HEK293 (cell line): ENCODE measurements around the gene ZNF783.

ENCODE experiments used
- CTCF ChIA-PET: fragments of 350-600 bp; formaldehyde crosslinking; extraction: SDS; loops from one replicate; lab custom pipeline; 2021; ENCODE audit warnings: antibody characterized with exemption; lab: Yijun Ruan, JAX
- POLR2A ChIA-PET: fragments of 300-600 bp; formaldehyde crosslinking; extraction: SDS; loops from one replicate; lab custom pipeline; 2020; ENCODE audit warnings: antibody characterized with exemption, inconsistent platforms; lab: Yijun Ruan, JAX
- H3K27ac ChIP-seq: fragments of 200-500 bp; sonication (Bioruptor generic); 2 replicates; pipeline ENCODE4 v1.5.1; 2014; ENCODE audit warnings: low read depth, low read length, control low read depth, inconsistent platforms; ENCODE audit errors: extremely low read depth
- H3K36me3 ChIP-seq, 2 experiments: fragments of 200-500 bp in 1 of 2; sonication (Bioruptor generic) in 1 of 2; 1 replicate in 1 of 2; 2 replicates in 1 of 2; pipeline ENCODE4 v1.5.1; 2014 to 2017; ENCODE audit warnings: inconsistent platforms in 2 of 2, low read length in 2 of 2; ENCODE audit not compliant: control insufficient read depth in 2 of 2, insufficient read depth in 1 of 2
- H3K4me1 ChIP-seq: fragments of 200-500 bp; sonication (Bioruptor generic); 2 replicates; pipeline ENCODE4 v1.5.1; 2014; ENCODE audit warnings: mild to moderate bottlenecking, low read length, inconsistent platforms; ENCODE audit not compliant: control insufficient read depth, insufficient read depth
- H3K4me3 ChIP-seq: 2 replicates; pipeline ENCODE4 v1.5.1; 2011; ENCODE audit warnings: low read depth, mild to moderate bottlenecking, control low read depth, low read length, moderate library complexity
- H3K9me3 ChIP-seq: fragments of 200-500 bp; sonication (Bioruptor generic); 2 replicates; pipeline ENCODE4 v1.5.1; 2014; ENCODE audit warnings: low read depth, low read length, inconsistent platforms; ENCODE audit not compliant: control insufficient read depth, insufficient read depth
- KLF10 ChIP-seq: fragments of 450-650 bp; IDR thresholded peaks from 2 replicates; pipeline ENCODE4 v1.5.1; 2018; ENCODE audit warnings: missing biosample characterization, mild to moderate bottlenecking, missing genetic modification characterization
- REPIN1 ChIP-seq: fragments of 450-650 bp; formaldehyde crosslinking; IDR thresholded peaks from 2 replicates; pipeline ENCODE4 v1.5.1; 2017; ENCODE audit warnings: missing biosample characterization, missing genetic modification characterization, low read depth
- SCRT1 ChIP-seq: fragments of 450-650 bp; formaldehyde crosslinking; IDR thresholded peaks from 2 replicates; pipeline ENCODE4 v1.5.1; 2016; ENCODE audit warnings: missing biosample characterization, missing genetic modification characterization, borderline replicate concordance
- TRIM28 ChIP-seq: IDR thresholded peaks from 2 replicates; pipeline ENCODE4 v1.6.1; 2011; ENCODE audit warnings: low read length, control low read depth, borderline replicate concordance
- ZBTB21 ChIP-seq: fragments of 450-650 bp; formaldehyde crosslinking; IDR thresholded peaks from 2 replicates; pipeline ENCODE4 v1.5.1; 2017; ENCODE audit warnings: missing biosample characterization, missing genetic modification characterization
- ZFHX2 ChIP-seq: fragments of 450-650 bp; formaldehyde crosslinking; conservative IDR thresholded peaks from 2 replicates; pipeline ENCODE4 v1.5.1; 2016; ENCODE audit warnings: missing biosample characterization, missing genetic modification characterization
- ZNF133 ChIP-seq: fragments of 450-650 bp; formaldehyde crosslinking; IDR thresholded peaks from 2 replicates; pipeline ENCODE4 v1.5.1; 2016; ENCODE audit warnings: missing biosample characterization, missing genetic modification characterization
- ZNF394 ChIP-seq: fragments of 450-650 bp; formaldehyde crosslinking; IDR thresholded peaks from 2 replicates; pipeline ENCODE4 v1.5.1; 2016; ENCODE audit warnings: missing biosample characterization, missing genetic modification characterization, mild to moderate bottlenecking, moderate library complexity, borderline replicate concordance
- ZNF416 ChIP-seq: fragments of 450-650 bp; formaldehyde crosslinking; IDR thresholded peaks from 2 replicates; pipeline ENCODE4 v1.5.1; 2016; ENCODE audit warnings: missing biosample characterization, missing genetic modification characterization
- ZNF473 ChIP-seq: fragments of 450-650 bp; formaldehyde crosslinking; IDR thresholded peaks from 2 replicates; pipeline ENCODE4 v1.5.1; 2017; ENCODE audit warnings: missing biosample characterization, missing genetic modification characterization
- ZNF600 ChIP-seq: fragments of 450-650 bp; formaldehyde crosslinking; IDR thresholded peaks from 2 replicates; pipeline ENCODE4 v1.5.1; 2016; ENCODE audit warnings: missing biosample characterization, missing genetic modification characterization
- ZNF658 ChIP-seq: fragments of 450-650 bp; formaldehyde crosslinking; IDR thresholded peaks from 2 replicates; pipeline ENCODE4; 2016; ENCODE audit warnings: missing biosample characterization, missing genetic modification characterization
- ZNF768 ChIP-seq: fragments of 450-650 bp; formaldehyde crosslinking; IDR thresholded peaks from 2 replicates; pipeline ENCODE4 v1.5.1; 2018; ENCODE audit warnings: missing biosample characterization, mild to moderate bottlenecking, missing genetic modification characterization
- ZNF785 ChIP-seq: fragments of 450-650 bp; formaldehyde crosslinking; IDR thresholded peaks from 2 replicates; pipeline ENCODE4 v1.5.1; 2016; ENCODE audit warnings: missing biosample characterization, missing genetic modification characterization
- ZSCAN23 ChIP-seq: fragments of 450-650 bp; formaldehyde crosslinking; IDR thresholded peaks from 2 replicates; pipeline ENCODE4 v1.5.1; 2016; ENCODE audit warnings: missing biosample characterization, missing genetic modification characterization
- ZSCAN30 ChIP-seq: fragments of 450-650 bp; IDR thresholded peaks from 2 replicates; pipeline ENCODE4 v1.5.1; 2018; ENCODE audit warnings: missing biosample characterization, mild to moderate bottlenecking, missing genetic modification characterization, moderate library complexity
- TF ChIP-seq, protein P1 (sequence below): fragments of 450-650 bp; formaldehyde crosslinking; IDR thresholded peaks from 2 replicates; pipeline ENCODE4 v1.5.1; 2016; ENCODE audit warnings: missing biosample characterization, missing genetic modification characterization
- TF ChIP-seq, protein P2 (sequence below): fragments of 450-650 bp; formaldehyde crosslinking; IDR thresholded peaks from 2 replicates; pipeline ENCODE4 v1.5.1; 2016; ENCODE audit warnings: missing biosample characterization, missing genetic modification characterization
- TF ChIP-seq, protein P3 (sequence below): fragments of 450-650 bp; formaldehyde crosslinking; IDR thresholded peaks from 2 replicates; pipeline ENCODE4 v1.5.1; 2016; ENCODE audit warnings: missing biosample characterization, missing genetic modification characterization
- TF ChIP-seq, protein P4 (sequence below): fragments of 450-650 bp; formaldehyde crosslinking; IDR thresholded peaks from 2 replicates; pipeline ENCODE4 v1.5.1; 2017; ENCODE audit warnings: missing biosample characterization, missing genetic modification characterization

ZNF783 gene

DNA sequence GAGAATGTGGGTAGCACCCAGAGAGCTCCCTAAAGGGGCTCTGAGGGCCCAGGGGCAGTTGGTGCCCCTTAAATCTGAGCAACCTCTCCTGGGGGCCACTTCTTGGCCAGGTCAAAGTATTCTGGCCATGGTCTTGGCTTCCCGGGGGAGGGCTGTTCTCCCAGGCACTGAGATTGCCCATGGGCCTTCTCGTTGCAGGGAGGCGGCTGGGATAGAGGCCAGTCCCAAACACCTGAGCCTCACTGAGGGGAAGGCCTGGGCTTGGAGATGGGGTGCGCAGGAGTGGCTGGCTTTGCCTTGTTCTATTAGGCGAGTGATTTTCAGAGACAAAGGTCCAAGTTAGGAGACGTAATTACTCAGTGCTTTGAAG, 33.5 kb downstream of the ZNF783 start:
- Histone ChIP-seq H3K27ac (no peak overlapping the region), H3K9me3 (no peaks in the 10 kb centered on the region), H3K4me1 (no peaks in the 10 kb centered on the region), H3K4me3 (no peak overlapping the region), H3K36me3 (peaks cover 0 to 24% of the 10 kb centered on the region in 2 experiments; a peak in 1 of 3 replicates)
- ChIA-PET POLR2A (no interaction called here), CTCF (no interaction called here)
- no peak for TF ChIP-seq ZNF658 (tag by site-specific recombination)
- TF ChIP-seq SCRT1 (tag by site-specific recombination): no peak
- no peak for TF ChIP-seq ZBTB21
- TF ChIP-seq, protein P1, sequence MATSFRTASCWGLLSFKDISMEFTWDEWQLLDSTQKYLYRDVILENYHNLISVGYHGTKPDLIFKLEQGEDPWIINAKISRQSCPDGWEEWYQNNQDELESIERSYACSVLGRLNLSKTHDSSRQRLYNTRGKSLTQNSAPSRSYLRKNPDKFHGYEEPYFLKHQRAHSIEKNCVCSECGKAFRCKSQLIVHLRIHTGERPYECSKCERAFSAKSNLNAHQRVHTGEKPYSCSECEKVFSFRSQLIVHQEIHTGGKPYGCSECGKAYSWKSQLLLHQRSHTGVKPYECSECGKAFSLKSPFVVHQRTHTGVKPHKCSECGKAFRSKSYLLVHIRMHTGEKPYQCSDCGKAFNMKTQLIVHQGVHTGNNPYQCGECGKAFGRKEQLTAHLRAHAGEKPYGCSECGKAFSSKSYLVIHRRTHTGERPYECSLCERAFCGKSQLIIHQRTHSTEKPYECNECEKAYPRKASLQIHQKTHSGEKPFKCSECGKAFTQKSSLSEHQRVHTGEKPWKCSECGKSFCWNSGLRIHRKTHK: no peak
- TF ChIP-seq, protein P2, sequence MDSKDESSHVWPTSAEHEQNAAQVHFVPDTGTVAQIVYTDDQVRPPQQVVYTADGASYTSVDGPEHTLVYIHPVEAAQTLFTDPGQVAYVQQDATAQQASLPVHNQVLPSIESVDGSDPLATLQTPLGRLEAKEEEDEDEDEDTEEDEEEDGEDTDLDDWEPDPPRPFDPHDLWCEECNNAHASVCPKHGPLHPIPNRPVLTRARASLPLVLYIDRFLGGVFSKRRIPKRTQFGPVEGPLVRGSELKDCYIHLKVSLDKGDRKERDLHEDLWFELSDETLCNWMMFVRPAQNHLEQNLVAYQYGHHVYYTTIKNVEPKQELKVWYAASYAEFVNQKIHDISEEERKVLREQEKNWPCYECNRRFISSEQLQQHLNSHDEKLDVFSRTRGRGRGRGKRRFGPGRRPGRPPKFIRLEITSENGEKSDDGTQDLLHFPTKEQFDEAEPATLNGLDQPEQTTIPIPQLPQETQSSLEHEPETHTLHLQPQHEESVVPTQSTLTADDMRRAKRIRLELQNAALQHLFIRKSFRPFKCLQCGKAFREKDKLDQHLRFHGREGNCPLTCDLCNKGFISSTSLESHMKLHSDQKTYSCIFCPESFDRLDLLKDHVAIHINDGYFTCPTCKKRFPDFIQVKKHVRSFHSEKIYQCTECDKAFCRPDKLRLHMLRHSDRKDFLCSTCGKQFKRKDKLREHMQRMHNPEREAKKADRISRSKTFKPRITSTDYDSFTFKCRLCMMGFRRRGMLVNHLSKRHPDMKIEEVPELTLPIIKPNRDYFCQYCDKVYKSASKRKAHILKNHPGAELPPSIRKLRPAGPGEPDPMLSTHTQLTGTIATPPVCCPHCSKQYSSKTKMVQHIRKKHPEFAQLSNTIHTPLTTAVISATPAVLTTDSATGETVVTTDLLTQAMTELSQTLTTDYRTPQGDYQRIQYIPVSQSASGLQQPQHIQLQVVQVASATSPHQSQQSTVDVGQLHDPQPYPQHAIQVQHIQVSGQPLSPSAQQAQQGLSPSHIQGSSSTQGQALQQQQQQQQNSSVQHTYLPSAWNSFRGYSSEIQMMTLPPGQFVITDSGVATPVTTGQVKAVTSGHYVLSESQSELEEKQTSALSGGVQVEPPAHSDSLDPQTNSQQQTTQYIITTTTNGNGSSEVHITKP (tag by site-specific recombination): no peak
- no peak for TF ChIP-seq ZSCAN30 (tag by site-specific recombination)
- TF ChIP-seq, protein P3, sequence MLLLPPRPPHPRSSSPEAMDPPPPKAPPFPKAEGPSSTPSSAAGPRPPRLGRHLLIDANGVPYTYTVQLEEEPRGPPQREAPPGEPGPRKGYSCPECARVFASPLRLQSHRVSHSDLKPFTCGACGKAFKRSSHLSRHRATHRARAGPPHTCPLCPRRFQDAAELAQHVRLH (tag by site-specific recombination): no peak
- no peak for TF ChIP-seq TRIM28
- TF ChIP-seq ZNF394 (tag by site-specific recombination): no peak
- TF ChIP-seq ZNF785 (tag by site-specific recombination): no peak
- TF ChIP-seq REPIN1: no peak
- no peak for TF ChIP-seq ZSCAN23 (tag by site-specific recombination)
- TF ChIP-seq KLF10: no peak
- no peak for TF ChIP-seq ZNF473 (tag by site-specific recombination)
- no peak for TF ChIP-seq ZNF133 (tag by site-specific recombination)
- TF ChIP-seq ZFHX2: no peak

DNA sequence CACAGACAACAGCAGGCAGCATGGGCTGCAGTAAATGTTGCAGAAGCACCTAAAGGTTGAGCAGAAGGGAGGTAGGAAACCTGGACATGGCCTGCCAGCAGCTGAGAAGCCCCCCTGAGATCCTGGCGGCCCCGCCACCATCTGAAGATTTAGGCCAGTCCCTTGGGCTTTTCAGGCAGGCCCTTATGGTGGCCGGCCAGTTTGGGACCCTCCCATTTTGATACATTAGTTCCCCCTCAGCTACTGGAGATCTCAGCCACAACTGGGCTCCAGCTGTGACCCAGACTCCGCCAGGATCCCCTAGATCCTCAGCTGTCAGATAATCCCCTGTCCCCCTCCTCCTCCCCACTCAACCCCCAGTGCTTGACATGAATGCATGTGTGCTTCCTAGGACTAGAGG, 34.4 kb downstream of the ZNF783 start:
- no peaks in the 10 kb centered on the region for H3K4me1 ChIP-seq
- no peak overlapping the region for H3K27ac ChIP-seq
- H3K4me3 ChIP-seq: no peak overlapping the region
- POLR2A ChIA-PET: interaction anchor here (1.4 kb wide), 1 partner anchor 12 kb away, joined by 3 read pairs; no protein-coding TSS in a partner anchor
- TF ChIP-seq ZNF768 (tag by site-specific recombination) (no peak), ZNF600 (no peak), ZNF416 (tag by site-specific recombination) (no peak)
- TF ChIP-seq, protein P4, sequence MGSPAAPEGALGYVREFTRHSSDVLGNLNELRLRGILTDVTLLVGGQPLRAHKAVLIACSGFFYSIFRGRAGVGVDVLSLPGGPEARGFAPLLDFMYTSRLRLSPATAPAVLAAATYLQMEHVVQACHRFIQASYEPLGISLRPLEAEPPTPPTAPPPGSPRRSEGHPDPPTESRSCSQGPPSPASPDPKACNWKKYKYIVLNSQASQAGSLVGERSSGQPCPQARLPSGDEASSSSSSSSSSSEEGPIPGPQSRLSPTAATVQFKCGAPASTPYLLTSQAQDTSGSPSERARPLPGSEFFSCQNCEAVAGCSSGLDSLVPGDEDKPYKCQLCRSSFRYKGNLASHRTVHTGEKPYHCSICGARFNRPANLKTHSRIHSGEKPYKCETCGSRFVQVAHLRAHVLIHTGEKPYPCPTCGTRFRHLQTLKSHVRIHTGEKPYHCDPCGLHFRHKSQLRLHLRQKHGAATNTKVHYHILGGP (tag by site-specific recombination): no peak
- no peaks in the 10 kb centered on the region for H3K9me3 ChIP-seq
- peaks cover 0 to 24% of the 10 kb centered on the region in 2 experiments; a peak in 1 of 3 replicates for H3K36me3 ChIP-seq
- CTCF ChIA-PET: interaction anchor here (1.1 to 1.3 kb wide), 2 partner anchors 10 to 14 kb away, joined by 4 to 6 read pairs; no protein-coding TSS in a partner anchor
